Osteoblast (primary cell): ENCODE data around the gene FAM98C. TPM values are rescaled to one million over a fixed set of nuclear protein-coding genes. Genes with fewer than 3 reads are reported as not detected.

Experiments
- DNase-seq: peaks from one replicate; pipeline ENCODE4 v3.0.0; 2011; ENCODE audit warnings: low spot score, mixed read lengths; ENCODE audit not compliant: insufficient read length; ENCODE audit errors: missing footprints
- H2AFZ ChIP-seq: 2 replicates; pipeline ENCODE4 v1.6.0; 2011; ENCODE audit warnings: mild to moderate bottlenecking, low read length
- H3K27ac ChIP-seq: 2 replicates; pipeline ENCODE4 v1.5.1; 2011; ENCODE audit warnings: mild to moderate bottlenecking, low read depth, low read length, moderate library complexity
- H3K27me3 ChIP-seq: 2 replicates; pipeline ENCODE4 v1.6.0; 2012; ENCODE audit warnings: mild to moderate bottlenecking, control low read depth, inconsistent platforms, low read length, moderate library complexity; ENCODE audit not compliant: insufficient read depth
- H3K36me3 ChIP-seq: 2 replicates; pipeline ENCODE4 v1.5.1; 2011; ENCODE audit warnings: mild to moderate bottlenecking, low read length, control low read depth, moderate library complexity; ENCODE audit not compliant: insufficient read depth
- H3K4me1 ChIP-seq: 2 replicates; pipeline ENCODE4 v1.5.1; 2011; ENCODE audit warnings: mild to moderate bottlenecking, low read length, control low read depth, moderate library complexity; ENCODE audit not compliant: insufficient read depth
- H3K4me2 ChIP-seq: 2 replicates; pipeline ENCODE4 v1.6.0; 2011; ENCODE audit warnings: mild to moderate bottlenecking, low read length; ENCODE audit not compliant: insufficient read depth
- H3K4me3 ChIP-seq: fragments of 200-600 bp; sonication (generic); 3 replicates; pipeline ENCODE4 v1.5.1; 2012; ENCODE audit warnings: mild to moderate bottlenecking, low read length, inconsistent platforms; ENCODE audit not compliant: insufficient read depth
- H3K79me2 ChIP-seq: 2 replicates; pipeline ENCODE4 v1.6.0; 2012; ENCODE audit warnings: mild to moderate bottlenecking, low read length, control low read depth, inconsistent platforms; ENCODE audit not compliant: insufficient read depth
- H3K9me3 ChIP-seq: 2 replicates; pipeline ENCODE4 v1.5.1; 2011; ENCODE audit warnings: low read depth, low read length, control low read depth
- H4K20me1 ChIP-seq: 2 replicates; pipeline ENCODE4 v1.6.0; 2012; ENCODE audit warnings: mild to moderate bottlenecking, low read length, control low read depth; ENCODE audit not compliant: insufficient read depth
- total RNA-seq: library from RNA; depleted of rRNA; stranded (reverse); fragments of >200 nt; gene quantifications from 2 replicates; pipeline ENCODE4 v1.2.3, GENCODE V29; 2012
- TF ChIP-seq, protein P1 (sequence below): IDR thresholded peaks from 2 replicates; pipeline ENCODE4 v1.5.1; 2011; ENCODE audit warnings: mild to moderate bottlenecking, low read depth, low read length, moderate library complexity; ENCODE audit errors: extremely low read depth

Gene FAM98C
- total RNA-seq, 1 donor: 14.1 TPM

DNA sequence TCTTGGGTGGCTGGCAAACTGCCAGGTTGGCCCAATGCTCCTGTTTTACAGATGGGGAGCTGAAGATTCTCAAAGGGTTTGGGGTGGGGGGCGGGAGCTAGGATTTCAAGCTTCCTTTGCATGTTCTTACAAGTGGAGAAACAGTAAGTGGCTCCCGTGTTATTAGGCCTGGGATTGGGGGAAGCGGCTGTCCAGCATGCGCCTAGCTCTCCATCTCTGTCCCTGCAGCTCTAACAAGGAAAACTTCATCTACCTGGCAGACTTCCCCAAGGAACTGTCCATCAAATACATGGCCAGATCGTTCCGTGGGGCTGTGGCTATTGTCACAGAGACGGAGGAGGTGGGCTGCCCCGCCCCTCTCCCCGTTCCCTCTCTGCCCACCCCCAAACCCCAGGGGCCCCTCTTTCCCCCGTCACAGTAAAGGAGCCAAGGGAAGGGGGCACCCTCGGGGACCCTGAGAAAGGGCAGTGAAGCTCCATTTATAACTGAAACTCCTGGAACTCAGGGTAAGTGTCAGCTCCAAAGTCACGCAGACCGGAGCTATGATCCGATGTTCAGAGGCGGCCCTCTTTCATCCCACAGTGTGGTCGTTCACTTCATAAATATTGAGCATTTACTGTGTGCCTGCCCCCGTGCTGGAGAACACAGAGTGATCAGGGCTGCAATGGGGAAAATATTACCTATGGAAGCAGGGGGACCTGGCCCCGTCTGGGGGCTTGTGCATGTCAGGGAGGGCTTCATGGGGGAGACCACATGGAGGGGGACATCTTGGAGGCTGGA, 43.5 kb upstream of the FAM98C start:
- Histone ChIP-seq H3K27ac (no peak overlapping the region), H2AFZ (no peak overlapping the region), H3K4me2 (no peak overlapping the region), H4K20me1 (peaks cover 5% of the 10 kb centered on the region), H3K36me3 (no peaks in the 10 kb centered on the region), H3K4me3 (no peak overlapping the region), H3K79me2 (no peaks in the 10 kb centered on the region), H3K27me3 (peaks cover 58% of the 10 kb centered on the region), H3K4me1 (peaks cover 5% of the 10 kb centered on the region), H3K9me3 (no peaks in the 10 kb centered on the region)
- peak; percentile 23 for DNase-seq
- TF ChIP-seq, protein P1, sequence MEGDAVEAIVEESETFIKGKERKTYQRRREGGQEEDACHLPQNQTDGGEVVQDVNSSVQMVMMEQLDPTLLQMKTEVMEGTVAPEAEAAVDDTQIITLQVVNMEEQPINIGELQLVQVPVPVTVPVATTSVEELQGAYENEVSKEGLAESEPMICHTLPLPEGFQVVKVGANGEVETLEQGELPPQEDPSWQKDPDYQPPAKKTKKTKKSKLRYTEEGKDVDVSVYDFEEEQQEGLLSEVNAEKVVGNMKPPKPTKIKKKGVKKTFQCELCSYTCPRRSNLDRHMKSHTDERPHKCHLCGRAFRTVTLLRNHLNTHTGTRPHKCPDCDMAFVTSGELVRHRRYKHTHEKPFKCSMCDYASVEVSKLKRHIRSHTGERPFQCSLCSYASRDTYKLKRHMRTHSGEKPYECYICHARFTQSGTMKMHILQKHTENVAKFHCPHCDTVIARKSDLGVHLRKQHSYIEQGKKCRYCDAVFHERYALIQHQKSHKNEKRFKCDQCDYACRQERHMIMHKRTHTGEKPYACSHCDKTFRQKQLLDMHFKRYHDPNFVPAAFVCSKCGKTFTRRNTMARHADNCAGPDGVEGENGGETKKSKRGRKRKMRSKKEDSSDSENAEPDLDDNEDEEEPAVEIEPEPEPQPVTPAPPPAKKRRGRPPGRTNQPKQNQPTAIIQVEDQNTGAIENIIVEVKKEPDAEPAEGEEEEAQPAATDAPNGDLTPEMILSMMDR: no peak

DNA sequence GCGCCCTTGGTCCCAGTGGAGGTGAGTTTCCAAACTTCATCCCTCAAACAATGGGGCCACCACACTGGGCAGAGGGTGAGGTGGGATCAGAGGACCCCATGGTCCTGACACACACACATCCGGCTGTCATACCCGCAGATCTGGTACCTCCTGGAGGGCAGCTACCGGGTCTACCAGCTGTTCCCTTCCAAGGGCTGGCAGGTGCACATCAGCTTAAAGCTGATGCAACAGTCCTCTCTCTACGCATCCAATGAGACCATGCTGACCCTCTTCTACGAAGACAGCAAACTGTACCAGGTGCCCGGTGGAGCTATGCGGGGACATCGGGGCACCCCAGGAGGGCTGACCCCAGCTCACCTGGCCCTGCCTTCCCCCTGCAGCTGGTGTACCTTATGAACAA, 42.5 kb upstream of the FAM98C start:
- Histone ChIP-seq H3K36me3 (no peaks in the 10 kb centered on the region), H3K27me3 (peaks cover 54% of the 10 kb centered on the region), H2AFZ (no peak overlapping the region), H3K4me1 (peaks cover 5% of the 10 kb centered on the region), H3K79me2 (no peaks in the 10 kb centered on the region), H3K9me3 (no peaks in the 10 kb centered on the region), H3K4me3 (no peak overlapping the region), H3K4me2 (no peak overlapping the region), H4K20me1 (peaks cover 5% of the 10 kb centered on the region), H3K27ac (no peak overlapping the region)
- no peak for DNase-seq
- TF ChIP-seq, protein P1: no peak

DNA sequence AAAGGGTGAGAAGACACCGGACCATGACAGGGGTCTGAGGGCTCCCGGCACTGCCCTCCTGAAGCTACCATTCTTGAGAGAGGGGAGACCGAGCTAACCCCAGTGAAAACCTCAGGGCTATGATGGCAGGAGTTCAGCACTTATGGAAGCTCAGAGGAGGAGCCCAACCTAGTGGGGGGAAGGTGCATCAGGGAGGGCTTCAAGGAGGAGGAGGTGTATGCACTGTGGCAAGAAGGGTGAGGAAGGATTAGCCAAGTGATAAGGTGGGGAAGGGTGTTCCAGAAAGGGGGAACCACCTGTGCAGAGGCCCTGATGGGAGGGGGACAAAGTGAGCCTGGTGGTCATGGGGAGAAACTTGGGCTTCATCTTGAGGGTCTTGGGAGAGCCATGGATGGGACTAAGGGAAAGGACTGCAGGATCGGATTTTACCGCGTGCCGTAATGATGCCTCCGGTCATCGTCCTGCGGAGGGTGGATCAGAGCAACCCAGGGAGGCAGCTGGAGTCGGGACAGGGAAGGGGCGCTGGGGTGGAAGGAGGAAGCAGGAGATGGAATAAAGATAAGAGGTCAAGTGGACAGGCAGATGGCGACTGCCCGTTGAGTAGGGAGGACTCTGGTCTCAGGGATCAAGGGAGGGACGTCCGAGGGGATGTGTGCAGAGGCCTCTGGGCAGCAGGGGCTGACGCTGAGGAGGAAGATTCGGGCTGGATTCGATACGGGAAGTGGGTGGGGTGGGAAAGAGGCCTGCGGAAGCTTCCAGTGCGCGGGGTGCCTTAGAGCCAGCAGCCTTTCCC, 41.9 kb upstream of the FAM98C start:
- Histone ChIP-seq H3K9me3 (no peaks in the 10 kb centered on the region), H3K79me2 (no peaks in the 10 kb centered on the region), H2AFZ (peak overlapping the region; percentile 65), H3K4me2 (peak overlapping the region; percentile 84), H3K36me3 (no peaks in the 10 kb centered on the region), H3K27ac (no peak overlapping the region), H3K27me3 (peaks cover 49% of the 10 kb centered on the region), H4K20me1 (peaks cover 5% of the 10 kb centered on the region), H3K4me1 (peaks cover 5% of the 10 kb centered on the region), H3K4me3 (peak overlapping the region; percentile 70)
- DNase-seq: no peak
- TF ChIP-seq, protein P1: no peak

DNA sequence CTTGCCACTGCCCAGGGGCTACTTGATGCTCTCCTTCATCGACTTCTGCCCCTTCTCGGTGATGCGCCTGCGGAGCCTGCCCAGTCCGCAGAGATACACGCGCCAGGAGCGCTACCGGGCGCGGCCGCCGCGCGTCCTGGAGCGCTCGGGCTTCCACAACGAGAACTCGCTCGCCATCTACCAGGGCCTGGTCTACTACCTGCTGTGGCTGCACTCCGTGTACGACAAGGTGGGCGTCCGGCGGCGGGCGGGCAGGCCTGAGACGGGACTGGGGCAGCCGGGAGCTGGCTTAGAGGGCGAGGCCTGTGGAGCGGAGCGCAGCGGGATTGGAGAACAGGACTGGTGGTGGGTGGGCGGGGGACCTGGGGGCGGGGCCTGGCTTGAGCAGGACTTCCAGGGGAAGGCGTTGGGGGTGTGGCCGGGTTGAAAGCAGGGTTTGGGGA, 41.2 kb upstream of the FAM98C start:
- TF ChIP-seq, protein P1: no peak
- Histone ChIP-seq H3K4me3 (peak overlapping the region; percentile 70), H3K9me3 (no peaks in the 10 kb centered on the region), H4K20me1 (peaks cover 5% of the 10 kb centered on the region), H3K4me2 (peak overlapping the region; percentile 84), H3K79me2 (no peaks in the 10 kb centered on the region), H2AFZ (peak overlapping the region; percentile 89), H3K4me1 (peaks cover 5% of the 10 kb centered on the region), H3K27ac (no peak overlapping the region), H3K27me3 (peaks cover 44% of the 10 kb centered on the region), H3K36me3 (no peaks in the 10 kb centered on the region)
- peak; percentile 98 for DNase-seq
